NCI-H748 (cell line): ENCODE results near the gene SKAP1.
A peak's percentile ranks its signal among the peaks of the same experiment; 100 is the strongest.

ENCODE experiments used
- DNase-seq: peaks from one replicate; lab custom pipeline; 2025; ENCODE audit not compliant: unreplicated experiment; lab: John Stamatoyannopoulos, UW

Gene SKAP1

GRCh38 chr17:48123111-48123510 is 306.9 kb downstream of the SKAP1 start:
- peak; percentile 8 for DNase-seq

GRCh38 chr17:48122665-48123045 is 307.4 kb downstream of the SKAP1 start:
- DNase-seq: no peak

- DNase-seq: no peak
Observed at GRCh38 chr17:48121923-48122664, 307.9 kb downstream of the SKAP1 start.

GRCh38 chr17:48113201-48113676 is 316.8 kb downstream of the SKAP1 start:
- DNase-seq: no peak

GRCh38 chr17:48111937-48112241 is 318.1 kb downstream of the SKAP1 start:
- no peak for DNase-seq

GRCh38 chr17:48110761-48111160 is 319.3 kb downstream of the SKAP1 start:
- no peak for DNase-seq

- peak; percentile 97 for DNase-seq
Observed at GRCh38 chr17:48107137-48108055, 322.6 kb downstream of the SKAP1 start, which contains the start of gene SNX11. TSS of gene SNX11 (plus strand) at chr17:48107766. CDS start at chr17:48112044, 4,278 bp downstream.

GRCh38 chr17:48106802-48107136 is 323.2 kb downstream of the SKAP1 start:
- no peak for DNase-seq

GRCh38 chr17:48104440-48104839 is 325.6 kb downstream of the SKAP1 start:
- DNase-seq: no peak

GRCh38 chr17:48102798-48103715 is 327.0 kb downstream of the SKAP1 start:
- DNase-seq: peak; percentile 19

GRCh38 chr17:48102043-48102750 is 327.8 kb downstream of the SKAP1 start:
- DNase-seq: no peak

- peak; percentile 98 for DNase-seq
Observed at GRCh38 chr17:48101012-48101720, 328.8 kb downstream of the SKAP1 start, which contains the start of gene CBX1. TSS of gene CBX1 (minus strand) at chr17:48101478. CDS start at chr17:48077004, 24,474 bp downstream.

- peak; percentile 84 for DNase-seq
Observed at GRCh38 chr17:48100591-48101011, 329.4 kb downstream of the SKAP1 start.

- no peak for DNase-seq
Observed at GRCh38 chr17:48100160-48100559, 329.9 kb downstream of the SKAP1 start.

GRCh38 chr17:48095611-48096010 is 334.4 kb downstream of the SKAP1 start:
- DNase-seq: no peak

GRCh38 chr17:48093341-48094045 is 336.5 kb downstream of the SKAP1 start:
- DNase-seq: no peak

- DNase-seq: no peak
Observed at GRCh38 chr17:48084932-48085331, 345.1 kb downstream of the SKAP1 start.
